Keratinocyte (primary cell): ENCODE measurements around the gene IKZF1. TPM values are rescaled to one million over a fixed set of nuclear protein-coding genes. Genes with fewer than 3 reads are reported as not detected.

ENCODE experiments used
- DNase-seq: peaks from one replicate; pipeline ENCODE4 v3.0.0-alpha.2; 2011; ENCODE audit warnings: low read depth, missing footprints, low spot score
- FAIRE-seq: peaks from 2 replicates; lab custom pipeline; 2011; peaks lifted over from hg19 to GRCh38; lab: Jason Lieb, UNC
- H2AFZ ChIP-seq: 2 replicates; pipeline ENCODE4 v1.6.0; 2012; ENCODE audit warnings: low read length, control low read depth, inconsistent platforms; ENCODE audit not compliant: control insufficient read depth
- H3K27ac ChIP-seq: 2 replicates; pipeline ENCODE4 v1.5.1; 2011; ENCODE audit warnings: low read length; ENCODE audit not compliant: control insufficient read depth, insufficient read depth
- H3K27me3 ChIP-seq: 3 replicates; pipeline ENCODE4 v1.6.0; 2011; ENCODE audit warnings: low read length; ENCODE audit not compliant: control insufficient read depth, insufficient read depth; ENCODE audit errors: extremely low read depth
- H3K36me3 ChIP-seq, 2 experiments: 2 replicates in 1 of 2; 3 replicates in 1 of 2; pipeline ENCODE4 v1.5.1; 2011; ENCODE audit warnings: low read length in 2 of 2, mild to moderate bottlenecking in 1 of 2; ENCODE audit not compliant: control insufficient read depth in 2 of 2, insufficient read depth in 2 of 2; ENCODE audit errors: extremely low read depth in 1 of 2
- H3K4me1 ChIP-seq: 3 replicates; pipeline ENCODE4 v1.5.1; 2011; ENCODE audit warnings: low read length; ENCODE audit not compliant: control insufficient read depth, insufficient read depth; ENCODE audit errors: extremely low read depth
- H3K4me2 ChIP-seq: 3 replicates; pipeline ENCODE4 v1.6.0; 2011; ENCODE audit warnings: low read depth, low read length; ENCODE audit not compliant: control insufficient read depth, insufficient read depth; ENCODE audit errors: extremely low read depth
- H3K4me3 ChIP-seq, 3 experiments: fragments of 200-600 bp in 1 of 3; sonication (generic) in 1 of 3; 2 replicates in 2 of 3; 3 replicates in 1 of 3; pipeline ENCODE4 v1.5.1; 2011 to 2016; ENCODE audit warnings: low read length in 3 of 3, mild to moderate bottlenecking in 3 of 3, control low read depth in 2 of 3, inconsistent platforms in 1 of 3, low read depth in 1 of 3, mixed read lengths in 1 of 3, mixed run types in 1 of 3, moderate library complexity in 1 of 3; ENCODE audit not compliant: control insufficient read depth in 2 of 3, insufficient read depth in 2 of 3; ENCODE audit errors: extremely low read depth in 1 of 3
- H3K79me2 ChIP-seq: 2 replicates; pipeline ENCODE4 v1.6.0; 2012; ENCODE audit warnings: low read length; ENCODE audit not compliant: control insufficient read depth, insufficient read depth
- H3K9ac ChIP-seq: 3 replicates; pipeline ENCODE4 v1.6.0; 2011; ENCODE audit warnings: low read length; ENCODE audit not compliant: control insufficient read depth, insufficient read depth; ENCODE audit errors: extremely low read depth
- H3K9me1 ChIP-seq: 3 replicates; pipeline ENCODE4 v1.6.0; 2011; ENCODE audit warnings: low read length; ENCODE audit not compliant: control insufficient read depth, insufficient read depth; ENCODE audit errors: extremely low read depth
- H3K9me3 ChIP-seq: 2 replicates; pipeline ENCODE4 v1.5.1; 2012; ENCODE audit warnings: low read depth, low read length; ENCODE audit not compliant: control insufficient read depth
- H4K20me1 ChIP-seq: 3 replicates; pipeline ENCODE4 v1.6.0; 2011; ENCODE audit warnings: low read length; ENCODE audit not compliant: control insufficient read depth, insufficient read depth; ENCODE audit errors: extremely low read depth
- EZH2 ChIP-seq: IDR thresholded peaks from one replicate; pipeline ENCODE4 v1.6.1; 2012; ENCODE audit warnings: inconsistent platforms, mild to moderate bottlenecking, low read length, moderate library complexity
- dilution Hi-C: fragments of 300-500 bp; cut with MboI; formaldehyde crosslinking; loops from one replicate; pipeline ENCODE4 v1.7.0; 2020; ENCODE audit warnings: low sequenced_read_pairs; ENCODE audit not compliant: extremely low pct_ligation_motif_present
- polyA plus RNA-seq, 5 experiments: library from polyadenylated mRNA; depleted of rRNA in 3 of 5; stranded (reverse) in 3 of 5; stranded (forward) in 1 of 5; unstranded in 1 of 5; fragments of >200 nt; gene quantifications; 1 replicate in 1 of 5; 2 replicates in 3 of 5; 3 replicates in 1 of 5; pipeline versions ENCODE4 v1.2.1 to v1.2.3, GENCODE V29; 2011 to 2012; ENCODE audit warnings: missing spikeins in 2 of 5, low read depth in 1 of 5, low replicate concordance in 1 of 5
- TF ChIP-seq, protein P1 (sequence below), 3 experiments: IDR thresholded peaks in 1 of 3; conservative IDR thresholded peaks in 1 of 3; optimal IDR thresholded peaks in 1 of 3; 2 replicates in 2 of 3; 3 replicates in 1 of 3; pipeline versions ENCODE3 to v1.5.1; 2011; ENCODE audit warnings: low read length in 3 of 3, mild to moderate bottlenecking in 3 of 3, moderate library complexity in 2 of 3, control low read depth in 1 of 3, inconsistent platforms in 1 of 3; ENCODE audit not compliant: insufficient read depth in 2 of 3; ENCODE audit errors: extremely low read depth in 1 of 3

Gene IKZF1
- polyA plus RNA-seq, 1 donor (not counting 4 experiments of a cell fraction or from before 2014, with no cell fraction given) = not detected

DNA sequence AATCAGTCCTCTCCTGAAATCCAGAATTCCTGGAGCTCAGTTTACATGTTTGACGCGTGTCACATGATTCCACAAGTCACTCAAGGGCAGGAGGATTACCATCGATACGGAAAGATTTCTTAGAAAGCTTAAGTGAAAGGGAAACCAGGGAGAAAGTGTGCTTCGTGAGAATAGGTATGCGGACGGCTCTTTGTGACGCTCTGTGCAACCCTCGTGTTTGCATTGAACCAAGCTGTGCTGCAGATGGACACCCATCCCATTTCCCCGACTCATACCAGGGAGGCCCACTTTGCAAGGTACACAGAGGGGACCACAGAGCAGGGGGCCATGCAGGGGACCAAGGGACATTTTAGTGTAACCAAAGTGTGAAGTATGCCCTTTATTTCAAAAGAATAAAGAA is 43.2 kb downstream of the IKZF1 start:
- TF ChIP-seq, protein P1, sequence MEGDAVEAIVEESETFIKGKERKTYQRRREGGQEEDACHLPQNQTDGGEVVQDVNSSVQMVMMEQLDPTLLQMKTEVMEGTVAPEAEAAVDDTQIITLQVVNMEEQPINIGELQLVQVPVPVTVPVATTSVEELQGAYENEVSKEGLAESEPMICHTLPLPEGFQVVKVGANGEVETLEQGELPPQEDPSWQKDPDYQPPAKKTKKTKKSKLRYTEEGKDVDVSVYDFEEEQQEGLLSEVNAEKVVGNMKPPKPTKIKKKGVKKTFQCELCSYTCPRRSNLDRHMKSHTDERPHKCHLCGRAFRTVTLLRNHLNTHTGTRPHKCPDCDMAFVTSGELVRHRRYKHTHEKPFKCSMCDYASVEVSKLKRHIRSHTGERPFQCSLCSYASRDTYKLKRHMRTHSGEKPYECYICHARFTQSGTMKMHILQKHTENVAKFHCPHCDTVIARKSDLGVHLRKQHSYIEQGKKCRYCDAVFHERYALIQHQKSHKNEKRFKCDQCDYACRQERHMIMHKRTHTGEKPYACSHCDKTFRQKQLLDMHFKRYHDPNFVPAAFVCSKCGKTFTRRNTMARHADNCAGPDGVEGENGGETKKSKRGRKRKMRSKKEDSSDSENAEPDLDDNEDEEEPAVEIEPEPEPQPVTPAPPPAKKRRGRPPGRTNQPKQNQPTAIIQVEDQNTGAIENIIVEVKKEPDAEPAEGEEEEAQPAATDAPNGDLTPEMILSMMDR (optimal IDR thresholded peaks at IDR 0.05 in 1 of 3, IDR thresholded peaks at IDR 0.05 in 1 of 3, conservative IDR thresholded peaks at IDR 0.05 in 1 of 3; ENCODE audit: extremely low read depth in 1 of 3, insufficient read depth in 2 of 3, low read length in 3 of 3) = no peak
- TF ChIP-seq EZH2 = no peak
- no peak overlapping the region for H3K27ac ChIP-seq
- no peaks in the 10 kb centered on the region for H3K79me2 ChIP-seq
- no peak overlapping the region for H3K4me2 ChIP-seq
- dilution Hi-C loops = no loop called here
- H3K9me1 ChIP-seq = no peaks in the 10 kb centered on the region
- H3K9ac ChIP-seq = no peak overlapping the region
- no peaks in the 10 kb centered on the region for H4K20me1 ChIP-seq
- H2AFZ ChIP-seq = no peak overlapping the region
- H3K36me3 ChIP-seq = no peaks in the 10 kb centered on the region
- H3K9me3 ChIP-seq = no peaks in the 10 kb centered on the region
- H3K4me1 ChIP-seq = no peaks in the 10 kb centered on the region
- H3K27me3 ChIP-seq = peaks cover 11% of the 10 kb centered on the region
- DNase-seq = no peak
- H3K4me3 ChIP-seq = no peak overlapping the region
- no peak for FAIRE-seq

DNA sequence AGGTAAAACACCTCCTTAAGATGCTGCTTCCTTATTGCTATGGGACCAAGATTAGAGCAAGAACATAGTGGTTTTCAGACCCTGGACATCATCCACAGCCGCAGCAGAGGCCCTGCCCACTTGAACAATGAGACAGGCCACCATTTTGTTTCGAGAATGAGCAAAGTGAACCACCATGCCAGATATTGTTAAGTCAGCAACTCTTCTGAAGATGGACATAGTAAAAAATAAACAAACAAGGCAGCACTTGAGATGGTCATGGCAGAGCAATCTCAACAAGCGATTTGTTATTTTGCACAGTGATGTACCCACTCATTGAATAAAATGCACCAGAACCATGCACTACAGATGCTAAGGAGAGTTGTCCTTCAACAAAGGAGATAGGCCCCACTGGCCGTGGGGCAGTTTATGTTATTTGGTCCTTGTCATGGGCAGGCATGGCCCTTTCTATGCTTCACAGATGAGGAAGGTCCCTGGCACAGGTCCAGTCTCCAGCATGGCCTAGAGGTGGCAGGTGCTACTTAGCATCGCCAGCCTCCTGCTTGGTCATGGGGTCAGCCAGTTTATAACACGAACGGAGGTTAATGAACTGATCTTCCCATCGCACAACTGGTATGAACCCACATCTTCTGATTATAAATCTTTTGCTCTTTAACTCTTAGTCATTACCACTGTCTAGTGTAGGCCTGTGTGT is 44.1 kb downstream of the IKZF1 start:
- H3K9ac ChIP-seq = no peak overlapping the region
- no peak overlapping the region for H2AFZ ChIP-seq
- H3K27ac ChIP-seq = no peak overlapping the region
- H3K79me2 ChIP-seq = no peaks in the 10 kb centered on the region
- H3K4me1 ChIP-seq = no peaks in the 10 kb centered on the region
- no peak for TF ChIP-seq EZH2
- TF ChIP-seq, protein P1 (optimal IDR thresholded peaks at IDR 0.05 in 1 of 3, IDR thresholded peaks at IDR 0.05 in 1 of 3, conservative IDR thresholded peaks at IDR 0.05 in 1 of 3; ENCODE audit: extremely low read depth in 1 of 3, insufficient read depth in 2 of 3, low read length in 3 of 3) = no peak
- no peak overlapping the region for H3K4me3 ChIP-seq
- FAIRE-seq (no peak), DNase-seq (no peak)
- H3K36me3 ChIP-seq = no peaks in the 10 kb centered on the region
- H3K9me1 ChIP-seq = no peaks in the 10 kb centered on the region
- peaks cover 17% of the 10 kb centered on the region for H3K27me3 ChIP-seq
- H3K4me2 ChIP-seq = no peak overlapping the region
- no peaks in the 10 kb centered on the region for H4K20me1 ChIP-seq
- no peaks in the 10 kb centered on the region for H3K9me3 ChIP-seq
- dilution Hi-C loops = no loop called here
